Ovary (tissue), 9 donors: ENCODE measurements around the gene SYNGR2. TPM values are rescaled to one million over a fixed set of nuclear protein-coding genes. Genes with fewer than 3 reads are reported as not detected.

Source experiments
- DNase-seq, 5 donors: peaks; one replicate each; pipeline ENCODE4 v3.0.0-alpha.2; 2019 to 2020
- H3K27ac ChIP-seq, 2 donors: fragments of 200-600 bp; one replicate each; pipeline versions ENCODE4 v1.5.1 to v1.8.0; 2019 to 2022
- H3K27me3 ChIP-seq: fragments of 200-600 bp; one replicate; pipeline ENCODE4 v1.8.0; 2022
- H3K36me3 ChIP-seq: fragments of 200-600 bp; sonication (generic); one replicate; pipeline ENCODE4 v1.5.1; 2019
- H3K4me1 ChIP-seq: one replicate; pipeline ENCODE4 v1.8.1; 2013; ENCODE audit warnings: mild to moderate bottlenecking, moderate library complexity; ENCODE audit not compliant: insufficient read depth
- H3K4me3 ChIP-seq: fragments of 200-600 bp; sonication (generic); one replicate; pipeline ENCODE4 v1.5.1; 2017
- H3K9me3 ChIP-seq, 2 donors: fragments of 200-600 bp in 1 of 2; sonication (generic) in 1 of 2; one replicate each; pipeline versions ENCODE4 v1.5.1 to v1.8.1; 2013 to 2019; ENCODE audit warnings: mild to moderate bottlenecking in 1 of 2, moderate library complexity in 1 of 2
- CTCF ChIP-seq, 3 donors: fragments of 450-650 bp in 2 of 3; fragments of 200-600 bp in 1 of 3; IDR thresholded peaks; one replicate each; pipeline versions ENCODE4 v1.5.1 to v1.8.0; 2016 to 2022; ENCODE audit warnings: antibody characterized with exemption in 3 of 3, mild to moderate bottlenecking in 1 of 3
- EP300 ChIP-seq: sonication (generic); formaldehyde crosslinking; IDR thresholded peaks from one replicate; pipeline ENCODE4 v1.6.1; 2017; ENCODE audit warnings: antibody characterized with exemption
- POLR2A ChIP-seq: fragments of 450-650 bp; IDR thresholded peaks from one replicate; pipeline ENCODE4 v1.6.1; 2017; ENCODE audit warnings: antibody characterized with exemption, mild to moderate bottlenecking, moderate library complexity
- WGBS, 3 donors: extraction: QIAGEN DNeasy Blood & Tissue Kit in 1 of 3; methylation state at CpG; one replicate each; pipeline versions ENCODE4 v1.1.5 to v1.1.7; 2013 to 2017; 5-methylcytosine and 5-hydroxymethylcytosine counted together
- intact Hi-C, 4 donors: fragments of 100-400 bp; cut with DNase I; formaldehyde crosslinking; loops; one replicate each; pipeline versions ENCODE4 v1.11.0 to v1.15.1; 2022 to 2023
- polyA plus RNA-seq, 2 donors: library from polyadenylated mRNA; stranded (reverse); fragments of 200-250 nt in 1 of 2; fragments of 350-450 nt in 1 of 2; fragmentation: Illumina TruSeq in 1 of 2; extraction: RNeasy Lipid Tissue Mini Kit (QIAGEN cat#74804) in 1 of 2; gene quantifications; one replicate each; pipeline ENCODE4 v1.2.3, GENCODE V29; 2013 to 2014
- total RNA-seq, 7 donors: library from RNA; depleted of rRNA in 2 of 7; stranded (reverse); fragments of >200 nt in 2 of 7; fragmentation: NEBNext Ultra II Directional in 3 of 7; extraction: Animal tissue kit (Norgen Biotek cat#: 25700) in 3 of 7; gene quantifications; one replicate each; pipeline versions ENCODE4 v1.1.0 to v1.2.4, GENCODE V29; 2016 to 2023
- donor health status: DM: no; HTN: no; CAD: no; lungs with moderate emphysema.
- donor health status: DM: no; HTN: no; CAD: no.
- donor health status: Bipolar disorder and iron deficiency.
- donor health status: DM: yes; HTN: yes; CAD: no.
- donor health status: DM: no; HTN: no; CAD: no.
- donor health status: DM: yes; HTN: yes; CAD: no.

The SYNGR2 gene
- total and polyA plus RNA-seq, 9 donors = 11.9 to 88.7 (median 45.8) TPM

GRCh38 chr17:78183916-78184315 lies 15.5 kb downstream of the SYNGR2 start:
- WGBS, 3 donors = 73 to 85% (median 81%) methylated on average over 12 of the region's 12 CpGs
- no peak overlapping the region for H3K4me3 ChIP-seq
- peaks cover 19% of the 10 kb centered on the region for H3K4me1 ChIP-seq
- TF ChIP-seq POLR2A (no peak), EP300 (no peak), CTCF (IDR thresholded peaks at IDR 0.05) (no peak)
- no peaks in the 10 kb centered on the region for H3K27me3 ChIP-seq
- intact Hi-C loops = loop anchor here in 1 of 4 donors (1.0 kb wide), 1 partner anchor 32 kb away; no protein-coding TSS in a partner anchor
- no peak overlapping the region for H3K27ac ChIP-seq
- H3K9me3 ChIP-seq = no peaks in the 10 kb centered on the region
- DNase-seq = no peak
- H3K36me3 ChIP-seq = no peaks in the 10 kb centered on the region

DNA sequence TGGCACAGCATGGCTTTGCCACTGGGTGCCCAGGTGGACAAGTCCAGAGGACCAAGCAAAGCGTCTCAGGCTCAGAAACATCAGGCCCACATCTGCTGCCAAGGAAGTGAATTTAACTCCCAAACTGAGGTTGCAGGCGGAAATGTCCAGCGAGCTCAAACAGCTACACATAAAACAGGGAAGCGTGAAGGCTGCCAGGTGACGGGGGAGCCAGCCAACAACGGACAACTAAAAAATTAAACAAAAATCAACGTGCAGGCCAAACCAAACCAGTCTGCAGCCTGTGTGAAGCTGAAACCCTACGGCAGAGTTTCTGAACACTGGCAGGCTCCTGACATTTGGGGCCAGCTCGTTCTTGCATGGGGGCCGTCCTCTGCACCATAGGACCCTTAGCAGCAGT lies 16.0 kb downstream of the SYNGR2 start:
- no peak overlapping the region for H3K4me3 ChIP-seq
- no peaks in the 10 kb centered on the region for H3K27me3 ChIP-seq
- DNase-seq = peak in 4 of 5 donors; percentile 55 to 78 (median 60)
- no peaks in the 10 kb centered on the region for H3K36me3 ChIP-seq
- H3K9me3 ChIP-seq = no peaks in the 10 kb centered on the region
- intact Hi-C loops = loop anchor here in 1 of 4 donors (1.0 kb wide), 1 partner anchor 32 kb away; no protein-coding TSS in a partner anchor
- no peak for TF ChIP-seq EP300
- no peak for TF ChIP-seq POLR2A
- TF ChIP-seq CTCF (IDR thresholded peaks at IDR 0.05) = no peak
- 26 to 69% (median 45%) methylated on average over 10 of the region's 10 CpGs for WGBS, 3 donors
- peaks cover 17% of the 10 kb centered on the region for H3K4me1 ChIP-seq
- H3K27ac ChIP-seq = no peak overlapping the region

GRCh38 chr17:78184868-78185267 lies 16.5 kb downstream of the SYNGR2 start:
- intact Hi-C loops = loop anchor here in 1 of 4 donors (1.0 to 5.0 kb wide), 2 partner anchors 33 to 228 kb away; partner anchors contain the start of gene TNRC6C
- no peak overlapping the region for H3K27ac ChIP-seq
- no peak for TF ChIP-seq CTCF (IDR thresholded peaks at IDR 0.05)

GRCh38 chr17:78185981-78186691 lies 17.8 kb downstream of the SYNGR2 start:
- H3K9me3 ChIP-seq = no peaks in the 10 kb centered on the region
- H3K27ac ChIP-seq = no peak overlapping the region
- H3K4me3 ChIP-seq = no peak overlapping the region
- H3K36me3 ChIP-seq = no peaks in the 10 kb centered on the region
- 44 to 46% (median 45%) methylated on average over 10 of the region's 10 CpGs for WGBS, 3 donors
- H3K27me3 ChIP-seq = no peaks in the 10 kb centered on the region
- peaks cover 7% of the 10 kb centered on the region for H3K4me1 ChIP-seq
- TF ChIP-seq POLR2A (no peak), EP300 (no peak), CTCF (IDR thresholded peaks at IDR 0.05) (no peak)
- intact Hi-C loops = loop anchor here in 1 of 4 donors (5.0 kb wide), 1 partner anchor 229 kb away; the partner anchor contains the start of gene TNRC6C
- DNase-seq = peak in 1 of 5 donors; percentile 38

More at GRCh38 chr17:78184868-78185267, 16.5 kb downstream of the SYNGR2 start:
- Histone ChIP-seq H3K27me3 (no peaks in the 10 kb centered on the region), H3K9me3 (no peaks in the 10 kb centered on the region), H3K4me1 (peaks cover 13% of the 10 kb centered on the region), H3K4me3 (no peak overlapping the region), H3K36me3 (no peaks in the 10 kb centered on the region)
- 69 to 82% (median 70%) methylated on average over 9 of the region's 9 CpGs for WGBS, 3 donors
- no peak for DNase-seq
